ENCODE results near the gene INTS3. TPM values are rescaled to one million over a fixed set of nuclear protein-coding genes. Genes with fewer than 3 reads are reported as not detected.
"Not testable (repeated sequence)": the region's sequence is repeated elsewhere in the genome, so short reads cannot be mapped to it uniquely, and the experiment has no call there.

The INTS3 gene
- total RNA-seq, 2 donors from 2014 or later = 49.5 to 103 TPM

- Mint-ChIP-seq H3K36me3 (ENCODE audit: low read depth) (peaks cover 96% of the 10 kb centered on the region), H3K27me3 (no peaks in the 10 kb centered on the region), H3K4me3 (no peak overlapping the region), H3K27ac (peak overlapping the region; percentile 12), H3K4me1 (peaks cover 3% of the 10 kb centered on the region), H3K9me3 (no peaks in the 10 kb centered on the region)
- no peak for ATAC-seq (replicated peaks)
Measured at GRCh38 chr1:153763365-153764225, 35.7 kb downstream of the INTS3 start.

- no peak overlapping the region for H3K4me3 Mint-ChIP-seq
- no peaks in the 10 kb centered on the region for H3K9me3 Mint-ChIP-seq
- peaks cover 98% of the 10 kb centered on the region for H3K36me3 Mint-ChIP-seq (ENCODE audit: low read depth)
- no peak for ATAC-seq (replicated peaks)
- H3K27me3 Mint-ChIP-seq = no peaks in the 10 kb centered on the region
- H3K27ac Mint-ChIP-seq = no peak overlapping the region
- H3K4me1 Mint-ChIP-seq = peaks cover 3% of the 10 kb centered on the region
Measured at GRCh38 chr1:153764310-153764709, 36.5 kb downstream of the INTS3 start.

GRCh38 chr1:153766663-153767062 is 38.8 kb downstream of the INTS3 start:
- H3K9me3 Mint-ChIP-seq; ATAC-seq (replicated peaks); H3K27ac Mint-ChIP-seq; H3K27me3 Mint-ChIP-seq; H3K4me3 Mint-ChIP-seq; H3K4me1 Mint-ChIP-seq: not testable (repeated sequence)
- peaks cover 91% of the 10 kb centered on the region for H3K36me3 Mint-ChIP-seq (ENCODE audit: low read depth)

GRCh38 chr1:153767519-153767918 is 39.7 kb downstream of the INTS3 start:
- peaks cover 88% of the 10 kb centered on the region for H3K36me3 Mint-ChIP-seq (ENCODE audit: low read depth)
- no peaks in the 10 kb centered on the region for H3K9me3 Mint-ChIP-seq
- peaks cover 3% of the 10 kb centered on the region for H3K4me1 Mint-ChIP-seq
- H3K4me3 Mint-ChIP-seq = no peak overlapping the region
- no peaks in the 10 kb centered on the region for H3K27me3 Mint-ChIP-seq
- H3K27ac Mint-ChIP-seq = no peak overlapping the region
- ATAC-seq (replicated peaks) = no peak

- Mint-ChIP-seq H3K27ac (peak overlapping the region; percentile 32), H3K4me1 (peaks cover 3% of the 10 kb centered on the region), H3K36me3 (ENCODE audit: low read depth) (peaks cover 86% of the 10 kb centered on the region), H3K4me3 (no peak overlapping the region), H3K9me3 (no peaks in the 10 kb centered on the region), H3K27me3 (no peaks in the 10 kb centered on the region)
- no peak for ATAC-seq (replicated peaks)
Measured at GRCh38 chr1:153768316-153769181, 40.7 kb downstream of the INTS3 start.

GRCh38 chr1:153769221-153769620 is 41.4 kb downstream of the INTS3 start:
- Mint-ChIP-seq H3K27ac (peak overlapping the region; percentile 63), H3K27me3 (no peaks in the 10 kb centered on the region), H3K9me3 (no peaks in the 10 kb centered on the region), H3K4me1 (peaks cover 3% of the 10 kb centered on the region), H3K4me3 (no peak overlapping the region), H3K36me3 (ENCODE audit: low read depth) (peaks cover 86% of the 10 kb centered on the region)
- no peak for ATAC-seq (replicated peaks)

- ATAC-seq (replicated peaks) = no peak
- Mint-ChIP-seq H3K27ac (peak overlapping the region; percentile 63), H3K36me3 (ENCODE audit: low read depth) (peaks cover 78% of the 10 kb centered on the region), H3K27me3 (no peaks in the 10 kb centered on the region), H3K4me3 (no peak overlapping the region), H3K4me1 (peaks cover 3% of the 10 kb centered on the region), H3K9me3 (no peaks in the 10 kb centered on the region)
Measured at GRCh38 chr1:153770797-153771196, 42.9 kb downstream of the INTS3 start.

GRCh38 chr1:153771261-153771660 is 43.4 kb downstream of the INTS3 start:
- Mint-ChIP-seq H3K27me3 (no peaks in the 10 kb centered on the region), H3K9me3 (no peaks in the 10 kb centered on the region), H3K36me3 (ENCODE audit: low read depth) (peaks cover 73% of the 10 kb centered on the region), H3K27ac (no peak overlapping the region), H3K4me3 (no peak overlapping the region), H3K4me1 (peaks cover 3% of the 10 kb centered on the region)
- no peak for ATAC-seq (replicated peaks)

- Mint-ChIP-seq H3K4me1 (peaks cover 6% of the 10 kb centered on the region), H3K36me3 (ENCODE audit: low read depth) (peaks cover 66% of the 10 kb centered on the region), H3K4me3 (no peak overlapping the region), H3K27ac (no peak overlapping the region), H3K27me3 (no peaks in the 10 kb centered on the region), H3K9me3 (no peaks in the 10 kb centered on the region)
- ATAC-seq (replicated peaks) = no peak
Measured at GRCh38 chr1:153771841-153772593, 44.2 kb downstream of the INTS3 start.

GRCh38 chr1:153773096-153773921 is 45.5 kb downstream of the INTS3 start:
- no peak overlapping the region for H3K27ac Mint-ChIP-seq
- H3K36me3 Mint-ChIP-seq (ENCODE audit: low read depth) = peaks cover 53% of the 10 kb centered on the region
- no peaks in the 10 kb centered on the region for H3K27me3 Mint-ChIP-seq
- ATAC-seq (replicated peaks) = no peak
- peaks cover 4% of the 10 kb centered on the region for H3K4me1 Mint-ChIP-seq
- H3K9me3 Mint-ChIP-seq = no peaks in the 10 kb centered on the region
- H3K4me3 Mint-ChIP-seq = no peak overlapping the region

- Mint-ChIP-seq H3K36me3 (ENCODE audit: low read depth) (peaks cover 45% of the 10 kb centered on the region), H3K27ac (no peak overlapping the region), H3K4me1 (peaks cover 4% of the 10 kb centered on the region), H3K9me3 (no peaks in the 10 kb centered on the region), H3K4me3 (peak overlapping the region; percentile 82), H3K27me3 (no peaks in the 10 kb centered on the region)
- ATAC-seq (replicated peaks) = no peak
Measured at GRCh38 chr1:153774026-153774595, 46.3 kb downstream of the INTS3 start.

GRCh38 chr1:153774780-153775457 is 47.1 kb downstream of the INTS3 start, which contains the start of gene SLC27A3:
Gene SLC27A3, plus strand, starts transcription at chr1:153775407. Its CDS starts 91 bp downstream, at chr1:153775498.
- H3K27ac Mint-ChIP-seq = peak within 1 kb of the TSS; percentile 73
- no peaks in the 10 kb centered on the region for H3K9me3 Mint-ChIP-seq
- no peaks in the 10 kb centered on the region for H3K27me3 Mint-ChIP-seq
- H3K4me3 Mint-ChIP-seq = peak within 1 kb of the TSS; percentile 82
- peaks cover 37% of the 10 kb centered on the region for H3K36me3 Mint-ChIP-seq (ENCODE audit: low read depth)
- ATAC-seq (replicated peaks) = peak; percentile 54
- H3K4me1 Mint-ChIP-seq = peaks cover 4% of the 10 kb centered on the region

Measured in activated T-helper 17 cell treated with anti-CD3 and anti-CD28 coated beads, Interleukin-2, amount 50 U/mL, for 72 hours (primary cell).